Right renal pelvis (tissue), 4 donors: ENCODE results near the gene PELI2. TPM values are rescaled to one million over a fixed set of nuclear protein-coding genes. Genes with fewer than 3 reads are reported as not detected.

Experiments
- DNase-seq, 4 donors: peaks; one replicate each; pipeline ENCODE4 v3.0.0-alpha.2; 2013; ENCODE audit warnings: low read depth in 4 of 4, low spot score in 3 of 4, missing footprints in 1 of 4
- polyA plus RNA-seq, 4 donors: library from polyadenylated mRNA; unstranded; fragments of 120-200 nt; gene quantifications; one replicate each; pipeline ENCODE4 v1.2.1, GENCODE V29; 2013; ENCODE audit not compliant: insufficient read length in 4 of 4

Gene PELI2
- polyA plus RNA-seq, 4 donors: 27.0 to 35.3 (median 29.9) TPM

GRCh38 chr14:56170028-56170427 lies 51.8 kb downstream of the PELI2 start:
- no peak for DNase-seq

GRCh38 chr14:56170877-56171422 lies 52.7 kb downstream of the PELI2 start:
- DNase-seq: no peak

- DNase-seq: no peak
Observed at GRCh38 chr14:56172074-56172473, 53.9 kb downstream of the PELI2 start.

- no peak for DNase-seq
Observed at GRCh38 chr14:56172571-56172971, 54.4 kb downstream of the PELI2 start.

GRCh38 chr14:56173365-56173922 lies 55.2 kb downstream of the PELI2 start:
- no peak for DNase-seq

- no peak for DNase-seq
Observed at GRCh38 chr14:56175773-56176172, 57.6 kb downstream of the PELI2 start.

- no peak for DNase-seq
Observed at GRCh38 chr14:56176530-56176929, 58.3 kb downstream of the PELI2 start.

GRCh38 chr14:56177036-56177435 lies 58.8 kb downstream of the PELI2 start:
- DNase-seq: no peak

GRCh38 chr14:56180754-56181542 lies 62.7 kb downstream of the PELI2 start:
- no peak for DNase-seq

GRCh38 chr14:56181681-56182085 lies 63.5 kb downstream of the PELI2 start:
- DNase-seq: no peak

GRCh38 chr14:56182410-56182809 lies 64.2 kb downstream of the PELI2 start:
- DNase-seq: no peak

- DNase-seq: no peak
Observed at GRCh38 chr14:56183631-56184157, 65.5 kb downstream of the PELI2 start.

- no peak for DNase-seq
Observed at GRCh38 chr14:56185992-56186391, 67.8 kb downstream of the PELI2 start.

- DNase-seq: no peak
Observed at GRCh38 chr14:56187736-56188135, 69.5 kb downstream of the PELI2 start.

GRCh38 chr14:56189307-56189706 lies 71.1 kb downstream of the PELI2 start:
- DNase-seq: peak in 1 of 4 donors; percentile 23

- DNase-seq: no peak
Observed at GRCh38 chr14:56193347-56193746, 75.1 kb downstream of the PELI2 start.

- DNase-seq: no peak
Observed at GRCh38 chr14:56194042-56194441, 75.8 kb downstream of the PELI2 start.

GRCh38 chr14:56195223-56195622 lies 77.0 kb downstream of the PELI2 start:
- no peak for DNase-seq

- DNase-seq: no peak
Observed at GRCh38 chr14:56195704-56196103, 77.5 kb downstream of the PELI2 start.

- no peak for DNase-seq
Observed at GRCh38 chr14:56196274-56196673, 78.1 kb downstream of the PELI2 start.

- no peak for DNase-seq
Observed at GRCh38 chr14:56197150-56197549, 78.9 kb downstream of the PELI2 start.

- DNase-seq: no peak
Observed at GRCh38 chr14:56198438-56198837, 80.2 kb downstream of the PELI2 start.
